Activated CD4-positive, alpha-beta T cell treated with anti-CD3 and anti-CD28 coated beads, Interleukin-2, amount 50 U/mL, for 48 hours (primary cell): ENCODE measurements around the gene IMPDH1.
"Not testable (repeated sequence)": the region's sequence is repeated elsewhere in the genome, so short reads cannot be mapped to it uniquely, and the experiment has no call there.

Experiments
- DNase-seq, 2 experiments: peaks; one replicate each; pipeline ENCODE4 v3.0.0-alpha.2; 2020

IMPDH1 gene

GRCh38 chr7:128409596-128410450 is at the start of gene IMPDH1:
TSS of gene IMPDH1 (minus strand) at chr7:128409982. CDS start at chr7:128409901, 81 bp downstream.
- DNase-seq = peak; percentile 94 to 96

- DNase-seq = peak; percentile 55 to 64
These were observed 49.7 kb upstream of the IMPDH1 start for GRCh38 chr7:128459394-128459878.

GRCh38 chr7:128458956-128459355 is 49.2 kb upstream of the IMPDH1 start:
- peak in 1 of 2 experiments; percentile 49 for DNase-seq

GRCh38 chr7:128457385-128457784 is 47.6 kb upstream of the IMPDH1 start:
- not testable (repeated sequence) for DNase-seq

- DNase-seq = no peak
These were observed 46.5 kb upstream of the IMPDH1 start for GRCh38 chr7:128456255-128456725.

GRCh38 chr7:128455543-128456254 is 45.9 kb upstream of the IMPDH1 start, which contains the start of gene HILPDA:
TSS of gene HILPDA (plus strand) at chr7:128455878. CDS start at chr7:128457269, 1,391 bp downstream.
- DNase-seq = peak; percentile 93 to 95

GRCh38 chr7:128454808-128455542 is 45.2 kb upstream of the IMPDH1 start:
- no peak for DNase-seq

- DNase-seq = no peak
These were observed 44.3 kb upstream of the IMPDH1 start for GRCh38 chr7:128453836-128454804.

GRCh38 chr7:128452552-128452951 is 42.8 kb upstream of the IMPDH1 start:
- DNase-seq = no peak

- DNase-seq = no peak
These were observed 41.1 kb upstream of the IMPDH1 start for GRCh38 chr7:128450913-128451312.

- DNase-seq = peak in 1 of 2 experiments; percentile 36
These were observed 40.6 kb upstream of the IMPDH1 start for GRCh38 chr7:128450409-128450808.

GRCh38 chr7:128448751-128449302 is 39.0 kb upstream of the IMPDH1 start:
- no peak for DNase-seq

GRCh38 chr7:128447941-128448564 is 38.3 kb upstream of the IMPDH1 start:
- no peak for DNase-seq

- DNase-seq = no peak
These were observed 36.5 kb upstream of the IMPDH1 start for GRCh38 chr7:128446306-128446705.

GRCh38 chr7:128443831-128444600 is 34.2 kb upstream of the IMPDH1 start:
- no peak for DNase-seq

- no peak for DNase-seq
These were observed 32.6 kb upstream of the IMPDH1 start for GRCh38 chr7:128442356-128442755.

- DNase-seq = no peak
These were observed 27.9 kb upstream of the IMPDH1 start for GRCh38 chr7:128437426-128438332.

- DNase-seq = no peak
These were observed 25.5 kb upstream of the IMPDH1 start for GRCh38 chr7:128435327-128435686.
